ENCODE measurements around the gene ITPK1.
A peak's percentile ranks its signal among the peaks of the same experiment; 100 is the strongest.

ITPK1 gene

GRCh38 chr14:93040443-93040842 lies 75.3 kb downstream of the ITPK1 start:
- DNase-seq, result no peak

GRCh38 chr14:93039649-93040315 lies 75.9 kb downstream of the ITPK1 start:
- DNase-seq, result no peak

- DNase-seq, result no peak
These were observed 78.4 kb downstream of the ITPK1 start for GRCh38 chr14:93037351-93037750.

GRCh38 chr14:93036652-93037345 lies 78.9 kb downstream of the ITPK1 start:
- no peak for DNase-seq

- peak; percentile 35 for DNase-seq
These were observed 79.6 kb downstream of the ITPK1 start for GRCh38 chr14:93035917-93036651.

- DNase-seq, result no peak
These were observed 80.2 kb downstream of the ITPK1 start for GRCh38 chr14:93035585-93035916.

- DNase-seq, result no peak
These were observed 81.1 kb downstream of the ITPK1 start for GRCh38 chr14:93034671-93034994.

- DNase-seq, result no peak
These were observed 81.6 kb downstream of the ITPK1 start for GRCh38 chr14:93033983-93034670.

GRCh38 chr14:93033084-93033982 lies 82.4 kb downstream of the ITPK1 start:
- DNase-seq, result no peak

GRCh38 chr14:93032421-93032936 lies 83.2 kb downstream of the ITPK1 start:
- DNase-seq, result no peak

- no peak for DNase-seq
These were observed 84.0 kb downstream of the ITPK1 start for GRCh38 chr14:93031505-93032315.

- no peak for DNase-seq
These were observed 85.0 kb downstream of the ITPK1 start for GRCh38 chr14:93030761-93031160.

- DNase-seq, result no peak
These were observed 85.7 kb downstream of the ITPK1 start for GRCh38 chr14:93029911-93030508.

- no peak for DNase-seq
These were observed 86.3 kb downstream of the ITPK1 start for GRCh38 chr14:93029417-93029816.

- no peak for DNase-seq
These were observed 87.0 kb downstream of the ITPK1 start for GRCh38 chr14:93028724-93029076.

- DNase-seq, result no peak
These were observed 87.7 kb downstream of the ITPK1 start for GRCh38 chr14:93027810-93028723.

GRCh38 chr14:93026339-93026738 lies 89.4 kb downstream of the ITPK1 start:
- DNase-seq, result no peak

GRCh38 chr14:93025055-93025454 lies 90.7 kb downstream of the ITPK1 start:
- no peak for DNase-seq

- no peak for DNase-seq
These were observed 91.2 kb downstream of the ITPK1 start for GRCh38 chr14:93024493-93024892.
